HG03442 (cell line): ENCODE measurements around the gene SGCD.
"Not testable (repeated sequence)": the region's sequence is repeated elsewhere in the genome, so short reads cannot be mapped to it uniquely, and the experiment has no call there.

Experiments used
- ATAC-seq: cut with Tn5 transposase; IDR thresholded peaks from one replicate; pipeline ENCODE4 v1.9.1; 2021; ENCODE audit warnings: mild to moderate bottlenecking, moderate library complexity; ENCODE audit not compliant: unreplicated experiment

Gene SGCD

GRCh38 chr5:156617426-156617825 is 290.5 kb downstream of the SGCD start:
- ATAC-seq: no peak

- ATAC-seq: no peak
These were observed 291.6 kb downstream of the SGCD start for GRCh38 chr5:156618601-156619000.

- no peak for ATAC-seq
These were observed 294.8 kb downstream of the SGCD start for GRCh38 chr5:156621719-156622118.

- no peak for ATAC-seq
These were observed 296.5 kb downstream of the SGCD start for GRCh38 chr5:156623381-156624040.

- ATAC-seq: no peak
These were observed 297.7 kb downstream of the SGCD start for GRCh38 chr5:156624686-156625085.

- ATAC-seq: no peak
These were observed 301.5 kb downstream of the SGCD start for GRCh38 chr5:156628421-156628820.

GRCh38 chr5:156631005-156631404 is 304.0 kb downstream of the SGCD start:
- no peak for ATAC-seq

- ATAC-seq: no peak
These were observed 307.3 kb downstream of the SGCD start for GRCh38 chr5:156634301-156634700.

GRCh38 chr5:156640691-156641241 is 313.8 kb downstream of the SGCD start:
- no peak for ATAC-seq

GRCh38 chr5:156641686-156642085 is 314.7 kb downstream of the SGCD start:
- ATAC-seq: no peak

- no peak for ATAC-seq
These were observed 320.1 kb downstream of the SGCD start for GRCh38 chr5:156647034-156647451.

GRCh38 chr5:156654444-156654843 is 327.5 kb downstream of the SGCD start:
- no peak for ATAC-seq

- no peak for ATAC-seq
These were observed 328.8 kb downstream of the SGCD start for GRCh38 chr5:156655732-156656131.

- not testable (repeated sequence) for ATAC-seq
These were observed 337.9 kb downstream of the SGCD start for GRCh38 chr5:156664832-156665231.

GRCh38 chr5:156666686-156667085 is 339.7 kb downstream of the SGCD start:
- ATAC-seq: not testable (repeated sequence)

- no peak for ATAC-seq
These were observed 340.7 kb downstream of the SGCD start for GRCh38 chr5:156667616-156668015.

GRCh38 chr5:156669416-156669815 is 342.5 kb downstream of the SGCD start:
- no peak for ATAC-seq

GRCh38 chr5:156670615-156671014 is 343.7 kb downstream of the SGCD start:
- ATAC-seq: no peak

GRCh38 chr5:156675395-156675794 is 348.4 kb downstream of the SGCD start:
- no peak for ATAC-seq

GRCh38 chr5:156677963-156678362 is 351.0 kb downstream of the SGCD start:
- ATAC-seq: no peak

- ATAC-seq: no peak
These were observed 351.5 kb downstream of the SGCD start for GRCh38 chr5:156678484-156678883.

- no peak for ATAC-seq
These were observed 353.9 kb downstream of the SGCD start for GRCh38 chr5:156680831-156681230.

- ATAC-seq: no peak
These were observed 354.3 kb downstream of the SGCD start for GRCh38 chr5:156681265-156681664.
